GM18870 (cell line): ENCODE data around the gene ATP5F1E.
A peak's percentile ranks its signal among the peaks of the same experiment; 100 is the strongest.

Source experiments
- ATAC-seq: cut with Tn5 transposase; IDR thresholded peaks from one replicate; pipeline ENCODE4 v1.9.1; 2021; ENCODE audit warnings: moderate library complexity; ENCODE audit not compliant: unreplicated experiment

ATP5F1E gene

GRCh38 chr20:59006864-59007664 is 25.1 kb downstream of the ATP5F1E start, which contains the start of gene CTSZ:
Gene CTSZ, minus strand, starts transcription at chr20:59007254. Its CDS starts 126 bp downstream, at chr20:59007128.
- ATAC-seq, result no peak

GRCh38 chr20:59006167-59006863 is 25.8 kb downstream of the ATP5F1E start:
- ATAC-seq, result no peak

- ATAC-seq, result no peak
Measured at GRCh38 chr20:59005523-59006166, 26.5 kb downstream of the ATP5F1E start.

GRCh38 chr20:59004763-59005522 is 27.2 kb downstream of the ATP5F1E start:
- ATAC-seq, result peak; percentile 60

GRCh38 chr20:59004493-59004762 is 27.7 kb downstream of the ATP5F1E start:
- ATAC-seq, result no peak

GRCh38 chr20:59003836-59004492 is 28.2 kb downstream of the ATP5F1E start:
- no peak for ATAC-seq

GRCh38 chr20:59002874-59003399 is 29.2 kb downstream of the ATP5F1E start:
- ATAC-seq, result no peak

GRCh38 chr20:59002388-59002787 is 29.7 kb downstream of the ATP5F1E start:
- ATAC-seq, result no peak

GRCh38 chr20:59001449-59002171 is 30.5 kb downstream of the ATP5F1E start:
- no peak for ATAC-seq

GRCh38 chr20:59001068-59001448 is 31.1 kb downstream of the ATP5F1E start:
- no peak for ATAC-seq

- no peak for ATAC-seq
Measured at GRCh38 chr20:59000326-59000725, 31.8 kb downstream of the ATP5F1E start.

- no peak for ATAC-seq
Measured at GRCh38 chr20:58998656-58999055, 33.5 kb downstream of the ATP5F1E start.

GRCh38 chr20:58997141-58997770 is 34.9 kb downstream of the ATP5F1E start:
- ATAC-seq, result no peak

- no peak for ATAC-seq
Measured at GRCh38 chr20:58996226-58996611, 35.9 kb downstream of the ATP5F1E start.

GRCh38 chr20:58995461-58996225 is 36.5 kb downstream of the ATP5F1E start:
- no peak for ATAC-seq

GRCh38 chr20:58994390-58995159 is 37.6 kb downstream of the ATP5F1E start:
- no peak for ATAC-seq

- no peak for ATAC-seq
Measured at GRCh38 chr20:58993332-58994248, 38.5 kb downstream of the ATP5F1E start.
